H9 (cell line): ENCODE measurements around the gene LIM2. TPM values are rescaled to one million over a fixed set of nuclear protein-coding genes. Genes with fewer than 3 reads are reported as not detected.

Source experiments
- DNase-seq: peaks from one replicate; pipeline ENCODE4 v3.0.0-alpha.2; 2017
- H2AFZ ChIP-seq: one replicate; pipeline ENCODE4 v1.6.1; 2013; ENCODE audit warnings: mild to moderate bottlenecking, low read length, control low read depth, moderate library complexity
- H2AK5ac ChIP-seq: 2 replicates; pipeline ENCODE4 v1.6.1; 2013; ENCODE audit warnings: low read length, control low read depth, mixed read lengths; ENCODE audit not compliant: insufficient read length
- H2BK120ac ChIP-seq: one replicate; pipeline ENCODE4 v1.6.1; 2013; ENCODE audit warnings: low read depth, mild to moderate bottlenecking, low read length, control low read depth, inconsistent platforms; ENCODE audit not compliant: poor library complexity, severe bottlenecking
- H2BK12ac ChIP-seq: 2 replicates; pipeline ENCODE4 v1.6.1; 2013; ENCODE audit warnings: low read length, control low read depth, mixed read lengths, low read depth; ENCODE audit not compliant: insufficient read length
- H2BK15ac ChIP-seq: 2 replicates; pipeline ENCODE4 v1.6.1; 2013; ENCODE audit warnings: low read depth, low read length, control low read depth
- H2BK20ac ChIP-seq: one replicate; pipeline ENCODE4 v1.6.1; 2013; ENCODE audit warnings: low read depth, mild to moderate bottlenecking, low read length, control low read depth, inconsistent platforms; ENCODE audit not compliant: poor library complexity, severe bottlenecking
- H2BK5ac ChIP-seq: 2 replicates; pipeline ENCODE4 v1.6.1; 2013; ENCODE audit warnings: low read length, control low read depth, mixed read lengths; ENCODE audit not compliant: insufficient read length
- H3K14ac ChIP-seq: 2 replicates; pipeline ENCODE4 v1.6.1; 2013; ENCODE audit warnings: low read length, control low read depth; ENCODE audit not compliant: insufficient read depth
- H3K18ac ChIP-seq: 2 replicates; pipeline ENCODE4 v1.6.1; 2013; ENCODE audit warnings: low read depth, mild to moderate bottlenecking, mixed read lengths, low read length, control low read depth; ENCODE audit not compliant: insufficient read length
- H3K23ac ChIP-seq: 2 replicates; pipeline ENCODE4 v1.6.1; 2013; ENCODE audit warnings: low read length, control low read depth, mixed read lengths, low read depth; ENCODE audit not compliant: insufficient read length
- H3K23me2 ChIP-seq: 2 replicates; pipeline ENCODE4 v1.6.1; 2013; ENCODE audit warnings: low read depth, mild to moderate bottlenecking, mixed read lengths, low read length, control low read depth; ENCODE audit not compliant: insufficient read length, poor library complexity, severe bottlenecking
- H3K27ac ChIP-seq: 2 replicates; pipeline ENCODE4 v1.5.1; 2013; ENCODE audit warnings: low read length, control low read depth, mixed read lengths, low read depth; ENCODE audit not compliant: insufficient read length
- H3K27me3 ChIP-seq: 2 replicates; pipeline ENCODE4 v1.6.1; 2013; ENCODE audit warnings: low read length, control low read depth, inconsistent platforms; ENCODE audit not compliant: insufficient read depth
- H3K4ac ChIP-seq: 2 replicates; pipeline ENCODE4 v1.6.1; 2013; ENCODE audit warnings: low read depth, mild to moderate bottlenecking, control low read depth, inconsistent platforms, low read length, moderate library complexity
- H3K4me1 ChIP-seq: 2 replicates; pipeline ENCODE4 v1.6.1; 2013; ENCODE audit warnings: low read length, control low read depth, inconsistent platforms; ENCODE audit not compliant: insufficient read depth
- H3K4me2 ChIP-seq: 2 replicates; pipeline ENCODE4 v1.6.1; 2013; ENCODE audit warnings: low read length, control low read depth, mixed read lengths; ENCODE audit not compliant: insufficient read length, insufficient read depth
- H3K56ac ChIP-seq: 2 replicates; pipeline ENCODE4 v1.6.1; 2013; ENCODE audit warnings: low read depth, mild to moderate bottlenecking, mixed read lengths, low read length, control low read depth; ENCODE audit not compliant: insufficient read length
- H3K79me1 ChIP-seq: 2 replicates; pipeline ENCODE4 v1.6.1; 2013; ENCODE audit warnings: low read depth, mild to moderate bottlenecking, moderate library complexity, low read length, control low read depth, inconsistent platforms; ENCODE audit not compliant: insufficient read depth, poor library complexity, severe bottlenecking
- H3K79me2 ChIP-seq: 2 replicates; pipeline ENCODE4 v1.6.1; 2013; ENCODE audit warnings: low read length, control low read depth, inconsistent platforms; ENCODE audit not compliant: insufficient read depth
- H3K9ac ChIP-seq: 2 replicates; pipeline ENCODE4 v1.6.1; 2013; ENCODE audit warnings: low read length, control low read depth, mixed read lengths; ENCODE audit not compliant: insufficient read length; ENCODE audit errors: extremely low read depth
- H3K9me3 ChIP-seq: one replicate; pipeline ENCODE4 v1.6.1; 2013; ENCODE audit warnings: low read depth, low read length, inconsistent platforms; ENCODE audit not compliant: control insufficient read depth
- H3T11ph ChIP-seq: one replicate; pipeline ENCODE4 v1.6.1; 2013; ENCODE audit warnings: mild to moderate bottlenecking, low read length, control low read depth, inconsistent platforms
- H4K20me1 ChIP-seq: one replicate; pipeline ENCODE4 v1.6.1; 2013; ENCODE audit not compliant: control insufficient read depth, insufficient read length, insufficient read depth
- H4K5ac ChIP-seq: 2 replicates; pipeline ENCODE4 v1.6.1; 2013; ENCODE audit warnings: low read depth, mild to moderate bottlenecking, mixed read lengths, low read length, control low read depth; ENCODE audit not compliant: insufficient read length
- H4K8ac ChIP-seq: replicated peaks from 2 replicates; pipeline ENCODE4 v1.6.1; 2013; ENCODE audit warnings: low read length, control low read depth, mixed read lengths, low read depth; ENCODE audit not compliant: insufficient read length
- H4K91ac ChIP-seq: 2 replicates; pipeline ENCODE4 v1.6.1; 2013; ENCODE audit warnings: low read depth, mild to moderate bottlenecking, moderate library complexity, mixed read lengths, low read length, control low read depth; ENCODE audit not compliant: insufficient read length
- H3K27ac Mint-ChIP-seq, 3 experiments: 2 replicates in 2 of 3; 3 replicates in 1 of 3; pipeline ENCODE4 v1.8.0; 2020 to 2021; ENCODE audit warnings: mixed read lengths in 3 of 3, mild to moderate bottlenecking in 1 of 3, moderate library complexity in 1 of 3
- H3K27me3 Mint-ChIP-seq: 2 replicates; pipeline ENCODE4 v1.8.0; 2021; ENCODE audit warnings: low read depth, mild to moderate bottlenecking, moderate library complexity, mixed read lengths
- H3K36me3 Mint-ChIP-seq, 3 experiments: 2 replicates in 2 of 3; 3 replicates in 1 of 3; pipeline ENCODE4 v1.8.0; 2020 to 2021; ENCODE audit warnings: low read depth in 3 of 3, mixed read lengths in 3 of 3; ENCODE audit not compliant: insufficient read depth in 1 of 3
- H3K4me1 Mint-ChIP-seq, 2 experiments: 2 replicates each; pipeline ENCODE4 v1.8.0; 2020; ENCODE audit warnings: mixed read lengths in 2 of 2
- H3K4me3 Mint-ChIP-seq, 2 experiments: 2 replicates in 1 of 2; 3 replicates in 1 of 2; pipeline ENCODE4 v1.8.0; 2020 to 2021; ENCODE audit warnings: mild to moderate bottlenecking in 2 of 2, mixed read lengths in 2 of 2, moderate library complexity in 1 of 2
- H3K9me3 Mint-ChIP-seq, 2 experiments: 2 replicates in 1 of 2; 3 replicates in 1 of 2; pipeline ENCODE4 v1.8.0; 2020; ENCODE audit warnings: mild to moderate bottlenecking in 2 of 2, mixed read lengths in 2 of 2, moderate library complexity in 1 of 2
- WGBS: extraction: QIAGEN DNeasy Blood & Tissue Kit; methylation state at CpG from one replicate; pipeline ENCODE4 v1.1.7; 2013; ENCODE audit warnings: missing lambda C conversion rate, low lambda C conversion rate, mixed read lengths; ENCODE audit not compliant: insufficient read length; ENCODE audit errors: extremely low coverage; 5-methylcytosine and 5-hydroxymethylcytosine counted together
- total RNA-seq: library from RNA; stranded (reverse); gene quantifications from 2 replicates; pipeline ENCODE4 v1.2.1, GENCODE V29; 2021
- TF ChIP-seq, protein P1 (sequence below): fragments of 200-600 bp; sonication (generic); conservative IDR thresholded peaks from 3 replicates; pipeline ENCODE4 v1.8.0; 2021; ENCODE audit warnings: antibody characterized with exemption, mild to moderate bottlenecking

LIM2 gene
- total RNA-seq, 1 experiment from 2014 or later = not detected

DNA sequence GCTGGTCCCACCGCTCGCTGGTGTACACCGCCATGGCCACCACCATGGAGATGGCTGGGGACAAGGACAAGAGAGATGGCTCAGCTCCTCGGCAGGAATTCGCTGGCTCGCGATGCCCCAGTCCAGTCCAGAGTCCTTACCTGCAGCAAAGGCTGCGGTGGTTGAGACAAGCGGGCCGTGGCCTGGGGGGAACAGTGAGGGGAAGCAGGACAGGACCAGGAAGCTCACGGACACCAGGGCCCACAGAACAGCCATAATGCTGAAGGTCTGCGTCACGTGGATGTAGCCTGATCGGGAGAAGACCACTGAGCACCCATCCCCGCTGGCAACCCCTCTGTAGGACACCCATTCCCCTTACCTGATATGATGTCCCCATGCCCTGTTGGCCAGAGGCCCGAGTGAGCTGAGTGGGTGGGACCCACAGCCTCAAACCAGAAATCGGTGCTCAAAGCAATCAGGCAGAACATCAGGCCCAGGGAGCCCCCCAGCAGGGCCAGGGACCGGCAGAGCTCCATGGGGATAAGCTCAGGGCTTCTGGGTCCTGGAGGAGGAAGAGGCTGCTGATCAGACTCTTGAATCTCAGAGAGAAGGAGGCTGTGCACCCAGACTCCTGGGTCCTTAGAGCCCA lies 15.6 kb downstream of the LIM2 start:
- no peak overlapping the region for H3K23ac ChIP-seq
- no peaks in the 10 kb centered on the region for H3K9me3 ChIP-seq
- Mint-ChIP-seq H3K4me1 (peaks cover 14 to 17% of the 10 kb centered on the region in 2 experiments), H3K27ac (no peak overlapping the region), H3K4me3 (no peak overlapping the region), H3K36me3 (no peaks in the 10 kb centered on the region; a peak in 1 of 7 replicates), H3K27me3 (peaks cover 21% of the 10 kb centered on the region), H3K9me3 (no peaks in the 10 kb centered on the region)
- DNase-seq = no peak
- H2AK5ac ChIP-seq = no peak overlapping the region
- peaks cover 10% of the 10 kb centered on the region for H3K23me2 ChIP-seq
- no peaks in the 10 kb centered on the region for H3K27me3 ChIP-seq
- H3K4me2 ChIP-seq = no peak overlapping the region
- no peak overlapping the region for H2BK12ac ChIP-seq
- no peaks in the 10 kb centered on the region for H3K79me2 ChIP-seq
- no peak overlapping the region for H3K56ac ChIP-seq
- H3K4me1 ChIP-seq = no peaks in the 10 kb centered on the region; the same call in 1 of the 2 replicates
- H2BK20ac ChIP-seq = no peak overlapping the region
- no peak overlapping the region for H2BK5ac ChIP-seq
- no peaks in the 10 kb centered on the region for H3K79me1 ChIP-seq
- H2BK120ac ChIP-seq = no peak overlapping the region
- no peak overlapping the region for H3T11ph ChIP-seq
- no peak overlapping the region for H3K18ac ChIP-seq
- H3K4ac ChIP-seq = no peak overlapping the region
- TF ChIP-seq, protein P1, sequence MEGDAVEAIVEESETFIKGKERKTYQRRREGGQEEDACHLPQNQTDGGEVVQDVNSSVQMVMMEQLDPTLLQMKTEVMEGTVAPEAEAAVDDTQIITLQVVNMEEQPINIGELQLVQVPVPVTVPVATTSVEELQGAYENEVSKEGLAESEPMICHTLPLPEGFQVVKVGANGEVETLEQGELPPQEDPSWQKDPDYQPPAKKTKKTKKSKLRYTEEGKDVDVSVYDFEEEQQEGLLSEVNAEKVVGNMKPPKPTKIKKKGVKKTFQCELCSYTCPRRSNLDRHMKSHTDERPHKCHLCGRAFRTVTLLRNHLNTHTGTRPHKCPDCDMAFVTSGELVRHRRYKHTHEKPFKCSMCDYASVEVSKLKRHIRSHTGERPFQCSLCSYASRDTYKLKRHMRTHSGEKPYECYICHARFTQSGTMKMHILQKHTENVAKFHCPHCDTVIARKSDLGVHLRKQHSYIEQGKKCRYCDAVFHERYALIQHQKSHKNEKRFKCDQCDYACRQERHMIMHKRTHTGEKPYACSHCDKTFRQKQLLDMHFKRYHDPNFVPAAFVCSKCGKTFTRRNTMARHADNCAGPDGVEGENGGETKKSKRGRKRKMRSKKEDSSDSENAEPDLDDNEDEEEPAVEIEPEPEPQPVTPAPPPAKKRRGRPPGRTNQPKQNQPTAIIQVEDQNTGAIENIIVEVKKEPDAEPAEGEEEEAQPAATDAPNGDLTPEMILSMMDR = no peak
- no peak overlapping the region for H4K5ac ChIP-seq
- WGBS = no CpG with 5 or more reads among the region's 18 CpGs
- H3K27ac ChIP-seq = no peak overlapping the region
- H4K8ac ChIP-seq = no peak overlapping the region
- H2BK15ac ChIP-seq = no peak overlapping the region
- no peak overlapping the region for H4K91ac ChIP-seq
- no peak overlapping the region for H2AFZ ChIP-seq
- H3K14ac ChIP-seq = no peak overlapping the region; the same call in 1 of the 2 replicates
- H4K20me1 ChIP-seq = no peaks in the 10 kb centered on the region
- no peak overlapping the region for H3K9ac ChIP-seq
